ENCODE measurements around the gene MEF2A.
"Not testable (repeated sequence)": the region's sequence is repeated elsewhere in the genome, so short reads cannot be mapped to it uniquely, and the experiment has no call there.

Gene MEF2A

GRCh38 chr15:99565299-99566156 lies at the start of gene MEF2A:
MEF2A (plus strand) TSS chr15:99565984; CDS start chr15:99633120, 67,136 bp downstream.
- H3K4me1 Mint-ChIP-seq: peaks cover 32% of the 10 kb centered on the region
- peak within 1 kb of the TSS; percentile 99 for H3K4me3 Mint-ChIP-seq
- H3K36me3 Mint-ChIP-seq (ENCODE audit: low read depth): no peaks in the 10 kb centered on the region
- peak within 1 kb of the TSS; percentile 97 for H3K27ac Mint-ChIP-seq
- no peaks in the 10 kb centered on the region for H3K9me3 Mint-ChIP-seq
- peak; percentile 94 for DNase-seq
- ATAC-seq: peak; percentile 81
- no peaks in the 10 kb centered on the region for H3K27me3 Mint-ChIP-seq

- no peaks in the 10 kb centered on the region for H3K27me3 Mint-ChIP-seq
- no peaks in the 10 kb centered on the region for H3K9me3 Mint-ChIP-seq
- no peak overlapping the region for H3K4me3 Mint-ChIP-seq
- no peak for DNase-seq
- ATAC-seq: no peak
- H3K27ac Mint-ChIP-seq: no peak overlapping the region
- H3K4me1 Mint-ChIP-seq: peaks cover 16% of the 10 kb centered on the region
- H3K36me3 Mint-ChIP-seq (ENCODE audit: low read depth): peaks cover 1% of the 10 kb centered on the region
Observed at GRCh38 chr15:99518191-99518590, 47.6 kb upstream of the MEF2A start.

GRCh38 chr15:99519366-99519765 lies 46.4 kb upstream of the MEF2A start:
- H3K27me3 Mint-ChIP-seq; H3K4me3 Mint-ChIP-seq; H3K27ac Mint-ChIP-seq; ATAC-seq; H3K9me3 Mint-ChIP-seq; DNase-seq; H3K4me1 Mint-ChIP-seq; H3K36me3 Mint-ChIP-seq (ENCODE audit: low read depth): not testable (repeated sequence)

- DNase-seq: no peak
- H3K4me1 Mint-ChIP-seq: peaks cover 9% of the 10 kb centered on the region
- H3K27me3 Mint-ChIP-seq: no peaks in the 10 kb centered on the region
- no peak overlapping the region for H3K27ac Mint-ChIP-seq
- ATAC-seq: no peak
- H3K36me3 Mint-ChIP-seq (ENCODE audit: low read depth): no peaks in the 10 kb centered on the region
- no peak overlapping the region for H3K4me3 Mint-ChIP-seq
- peaks cover 14% of the 10 kb centered on the region for H3K9me3 Mint-ChIP-seq
Observed at GRCh38 chr15:99522288-99522687, 43.5 kb upstream of the MEF2A start.

- peaks cover 9% of the 10 kb centered on the region for H3K4me1 Mint-ChIP-seq
Observed at GRCh38 chr15:99526176-99526575, 39.6 kb upstream of the MEF2A start.

GRCh38 chr15:99526671-99527070 lies 39.1 kb upstream of the MEF2A start:
- no peak for DNase-seq

More at GRCh38 chr15:99526176-99526575, 39.6 kb upstream of the MEF2A start:
- no peak for ATAC-seq
- DNase-seq: no peak
- peaks cover 29% of the 10 kb centered on the region for H3K9me3 Mint-ChIP-seq
- H3K36me3 Mint-ChIP-seq (ENCODE audit: low read depth): no peaks in the 10 kb centered on the region
- H3K27me3 Mint-ChIP-seq: no peaks in the 10 kb centered on the region
- H3K4me3 Mint-ChIP-seq: no peak overlapping the region
- no peak overlapping the region for H3K27ac Mint-ChIP-seq

GRCh38 chr15:99536422-99537040 lies 29.3 kb upstream of the MEF2A start:
- no peaks in the 10 kb centered on the region for H3K36me3 Mint-ChIP-seq (ENCODE audit: low read depth)
- H3K27me3 Mint-ChIP-seq: no peaks in the 10 kb centered on the region
- no peak for DNase-seq
- ATAC-seq: no peak
- H3K27ac Mint-ChIP-seq: no peak overlapping the region
- no peak overlapping the region for H3K4me3 Mint-ChIP-seq
- no peaks in the 10 kb centered on the region for H3K4me1 Mint-ChIP-seq
- no peaks in the 10 kb centered on the region for H3K9me3 Mint-ChIP-seq

More at GRCh38 chr15:99526671-99527070, 39.1 kb upstream of the MEF2A start:
- H3K4me3 Mint-ChIP-seq: no peak overlapping the region
- no peaks in the 10 kb centered on the region for H3K36me3 Mint-ChIP-seq (ENCODE audit: low read depth)
- no peaks in the 10 kb centered on the region for H3K27me3 Mint-ChIP-seq
- no peak for ATAC-seq
- no peak overlapping the region for H3K27ac Mint-ChIP-seq
- H3K9me3 Mint-ChIP-seq: peaks cover 29% of the 10 kb centered on the region
- peaks cover 9% of the 10 kb centered on the region for H3K4me1 Mint-ChIP-seq

GRCh38 chr15:99537344-99537743 lies 28.4 kb upstream of the MEF2A start:
- DNase-seq: no peak
- Mint-ChIP-seq H3K27me3 (no peaks in the 10 kb centered on the region), H3K4me3 (no peak overlapping the region), H3K27ac (no peak overlapping the region), H3K36me3 (ENCODE audit: low read depth) (no peaks in the 10 kb centered on the region), H3K9me3 (no peaks in the 10 kb centered on the region), H3K4me1 (no peaks in the 10 kb centered on the region)
- ATAC-seq: no peak

GRCh38 chr15:99538261-99538660 lies 27.5 kb upstream of the MEF2A start:
- DNase-seq (no peak), ATAC-seq (no peak)
- no peak overlapping the region for H3K4me3 Mint-ChIP-seq
- H3K27ac Mint-ChIP-seq: no peak overlapping the region
- no peaks in the 10 kb centered on the region for H3K4me1 Mint-ChIP-seq
- H3K36me3 Mint-ChIP-seq (ENCODE audit: low read depth): no peaks in the 10 kb centered on the region
- no peaks in the 10 kb centered on the region for H3K27me3 Mint-ChIP-seq
- H3K9me3 Mint-ChIP-seq: no peaks in the 10 kb centered on the region

- H3K9me3 Mint-ChIP-seq: no peaks in the 10 kb centered on the region
- ATAC-seq: no peak
Observed at GRCh38 chr15:99542828-99543227, 23.0 kb upstream of the MEF2A start.

GRCh38 chr15:99545605-99546004 lies 20.2 kb upstream of the MEF2A start:
- Mint-ChIP-seq H3K4me1 (peaks cover 12% of the 10 kb centered on the region), H3K36me3 (ENCODE audit: low read depth) (no peaks in the 10 kb centered on the region), H3K9me3 (no peaks in the 10 kb centered on the region), H3K27ac (no peak overlapping the region), H3K27me3 (no peaks in the 10 kb centered on the region), H3K4me3 (no peak overlapping the region)
- no peak for DNase-seq
- ATAC-seq: no peak

More at GRCh38 chr15:99542828-99543227, 23.0 kb upstream of the MEF2A start:
- Mint-ChIP-seq H3K27ac (no peak overlapping the region), H3K27me3 (no peaks in the 10 kb centered on the region), H3K4me1 (no peaks in the 10 kb centered on the region), H3K4me3 (no peak overlapping the region), H3K36me3 (ENCODE audit: low read depth) (no peaks in the 10 kb centered on the region)
- no peak for DNase-seq

GRCh38 chr15:99546441-99547100 lies 19.2 kb upstream of the MEF2A start:
- DNase-seq: no peak
- no peak for ATAC-seq
- Mint-ChIP-seq H3K4me3 (no peak overlapping the region), H3K4me1 (peaks cover 12% of the 10 kb centered on the region), H3K9me3 (no peaks in the 10 kb centered on the region), H3K27me3 (no peaks in the 10 kb centered on the region), H3K36me3 (ENCODE audit: low read depth) (no peaks in the 10 kb centered on the region), H3K27ac (no peak overlapping the region)

GRCh38 chr15:99547517-99547916 lies 18.3 kb upstream of the MEF2A start:
- Mint-ChIP-seq H3K4me3 (no peak overlapping the region), H3K4me1 (peaks cover 12% of the 10 kb centered on the region), H3K36me3 (ENCODE audit: low read depth) (no peaks in the 10 kb centered on the region), H3K27ac (no peak overlapping the region), H3K9me3 (no peaks in the 10 kb centered on the region), H3K27me3 (no peaks in the 10 kb centered on the region)
- no peak for DNase-seq
- ATAC-seq: no peak

- Mint-ChIP-seq H3K9me3 (no peaks in the 10 kb centered on the region), H3K27ac (peak overlapping the region; percentile 8), H3K36me3 (ENCODE audit: low read depth) (no peaks in the 10 kb centered on the region), H3K4me3 (no peak overlapping the region), H3K4me1 (peaks cover 12% of the 10 kb centered on the region), H3K27me3 (no peaks in the 10 kb centered on the region)
- DNase-seq (peak; percentile 33), ATAC-seq (peak; percentile 96)
Observed at GRCh38 chr15:99550077-99550476, 15.7 kb upstream of the MEF2A start.

- Mint-ChIP-seq H3K4me3 (no peak overlapping the region), H3K27ac (no peak overlapping the region), H3K9me3 (no peaks in the 10 kb centered on the region), H3K4me1 (peaks cover 14% of the 10 kb centered on the region), H3K36me3 (ENCODE audit: low read depth) (no peaks in the 10 kb centered on the region), H3K27me3 (no peaks in the 10 kb centered on the region)
- ATAC-seq (no peak), DNase-seq (no peak)
Observed at GRCh38 chr15:99552111-99552510, 13.7 kb upstream of the MEF2A start.

Measured in activated naive CD8-positive, alpha-beta T cell treated with anti-CD3 and anti-CD28 coated beads, Interleukin-2, amount 50 U/mL, for 24 hours (primary cell).